SHP77 treated with DMSO at 0.1 percent for 48 hours (cell line): ENCODE data around the gene IGIP.
A peak's percentile ranks its signal among the peaks of the same experiment; 100 is the strongest.

Experiments used
- DNase-seq: peaks from one replicate; lab custom pipeline; 2025; lab: John Stamatoyannopoulos, UW

The IGIP gene

GRCh38 chr5:140125637-140126036 is at the start of gene IGIP:
TSS of gene IGIP (plus strand) at chr5:140125937. CDS start at chr5:140128477, 2,540 bp downstream.
- no peak for DNase-seq

DNA sequence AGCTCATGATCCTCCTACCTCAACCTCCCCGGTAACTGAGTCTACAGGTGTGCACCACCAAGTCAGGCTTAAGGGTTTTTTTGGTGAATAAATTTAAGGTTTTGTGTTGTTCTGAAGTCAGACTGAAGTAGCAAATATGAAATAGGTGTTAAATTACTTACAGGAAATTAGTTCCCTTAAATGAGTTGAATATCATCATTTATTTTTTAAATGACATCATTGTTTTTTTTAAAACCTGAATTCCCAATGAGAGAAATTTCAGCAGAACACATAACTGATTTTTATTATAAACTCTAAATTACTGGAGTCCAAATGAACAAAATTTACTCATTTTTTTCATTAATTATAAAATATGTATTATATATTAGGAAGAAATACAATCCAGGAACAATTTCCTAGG is 49.6 kb upstream of the IGIP start:
- DNase-seq: no peak

GRCh38 chr5:140076788-140077187 is 48.9 kb upstream of the IGIP start:
- DNase-seq: no peak

DNA sequence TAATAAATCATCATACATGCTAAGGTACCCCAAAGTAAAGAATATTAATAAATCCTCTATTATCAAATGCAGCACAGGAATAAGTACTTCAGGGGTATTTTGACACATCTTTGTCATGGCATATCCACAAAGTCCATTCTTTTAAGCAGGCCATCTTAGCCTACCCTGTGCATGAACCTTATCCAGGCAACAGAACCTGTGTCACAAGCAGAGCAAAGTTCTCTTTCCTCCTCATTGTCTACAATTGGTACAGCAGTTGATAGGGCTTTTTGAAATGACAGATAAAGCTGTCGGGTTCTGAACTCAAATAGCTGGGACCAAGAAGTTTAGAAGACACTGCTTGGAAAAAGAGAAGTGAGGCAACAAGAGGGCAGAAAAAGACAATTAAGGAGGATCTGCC is 42.6 kb upstream of the IGIP start:
- no peak for DNase-seq

DNA sequence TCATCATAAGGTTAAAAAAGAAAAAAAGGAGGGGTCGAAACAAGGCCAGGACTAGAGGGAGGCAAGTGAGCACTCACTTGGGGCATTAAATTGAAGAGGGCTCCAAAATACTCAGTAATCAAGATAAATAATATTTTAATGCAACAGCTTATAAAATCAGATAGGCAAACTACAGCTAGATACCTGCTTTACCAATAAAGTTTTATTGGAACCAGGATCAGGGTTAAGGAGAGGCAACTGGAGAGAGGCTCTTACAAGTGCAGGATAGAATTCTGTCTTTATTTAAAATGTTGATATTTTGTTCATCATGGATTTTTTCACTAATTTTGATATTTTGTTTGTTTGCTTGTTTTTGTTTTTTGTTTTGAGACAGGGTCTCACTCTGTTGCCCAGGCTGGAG is 42.1 kb upstream of the IGIP start:
- no peak for DNase-seq

- no peak for DNase-seq
Observed at GRCh38 chr5:140084541-140084940, 41.2 kb upstream of the IGIP start.

DNA sequence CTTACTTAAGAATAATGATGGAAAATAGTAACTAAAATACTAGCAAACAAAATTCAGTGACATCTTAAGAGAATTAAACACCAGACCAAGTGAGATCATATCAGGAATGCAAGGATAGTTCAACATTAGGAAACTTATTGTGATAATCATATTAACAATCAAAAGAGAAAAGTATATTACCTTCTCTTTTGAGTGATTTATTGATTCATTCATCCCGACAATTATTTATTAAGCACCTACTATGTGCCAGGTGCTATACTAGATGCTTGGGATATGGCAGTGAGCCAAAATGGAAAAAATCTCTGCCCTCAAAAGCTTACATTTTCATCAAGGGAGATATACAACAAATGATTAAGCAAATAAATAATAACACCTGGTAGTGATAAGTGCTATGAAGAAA is 35.5 kb upstream of the IGIP start:
- DNase-seq: no peak

DNA sequence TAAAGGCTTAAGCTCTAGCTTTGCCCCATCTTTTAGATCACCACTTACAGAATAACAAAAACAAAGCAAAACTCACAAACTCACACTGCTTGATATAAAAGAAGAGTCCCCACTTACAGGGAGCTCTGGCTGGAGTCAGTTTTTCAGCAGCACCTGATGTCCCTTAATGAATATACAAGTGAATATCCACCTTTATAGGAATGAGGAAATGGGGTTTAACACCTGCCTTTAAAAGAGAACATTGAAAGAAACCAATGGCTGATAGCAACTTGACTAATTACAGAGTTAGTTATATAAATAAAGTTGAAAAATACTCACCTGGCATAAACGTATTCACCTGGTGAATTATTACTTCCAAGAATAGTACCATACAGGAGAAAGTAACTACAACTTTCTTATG is 32.6 kb upstream of the IGIP start:
- DNase-seq: no peak

- no peak for DNase-seq
Observed at GRCh38 chr5:140093866-140094265, 31.9 kb upstream of the IGIP start.

GRCh38 chr5:140094889-140095288 is 30.8 kb upstream of the IGIP start:
- no peak for DNase-seq

DNA sequence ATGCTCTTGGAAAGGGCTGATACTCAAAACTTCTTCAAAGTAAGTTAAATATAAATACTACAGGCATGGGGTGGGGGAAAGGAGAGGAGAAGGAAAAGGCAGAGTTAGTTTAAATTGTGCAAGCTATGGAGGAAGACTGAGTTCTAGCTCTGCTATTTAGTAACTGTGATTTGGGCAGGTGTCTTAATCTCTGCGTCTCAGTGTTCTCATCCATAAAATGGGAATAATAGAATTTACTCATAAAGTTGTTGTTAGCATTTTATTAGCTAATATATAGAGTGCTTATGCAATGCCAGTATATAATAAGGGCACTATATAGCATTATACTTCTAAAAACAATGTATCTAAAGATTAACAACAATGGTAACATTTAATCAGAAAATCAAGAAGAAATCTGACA is 24.6 kb upstream of the IGIP start:
- no peak for DNase-seq

DNA sequence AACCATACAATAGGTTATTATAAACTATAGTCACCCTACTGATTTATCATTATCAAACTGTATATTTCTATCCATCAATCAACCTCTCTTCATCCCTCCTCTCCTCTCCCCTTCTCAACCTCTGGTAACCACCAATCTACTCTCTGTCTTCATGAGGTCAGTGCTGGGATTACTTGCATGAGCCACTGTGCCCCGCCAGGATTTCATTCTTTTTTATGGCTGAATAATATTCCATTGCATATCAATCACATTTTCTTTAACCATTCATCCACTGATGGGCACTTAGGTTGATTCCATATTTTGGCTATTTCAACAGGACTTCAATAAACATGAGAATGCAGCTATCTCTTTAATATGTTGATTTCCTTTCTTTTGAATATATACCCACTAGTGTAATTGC is 22.6 kb upstream of the IGIP start:
- no peak for DNase-seq

DNA sequence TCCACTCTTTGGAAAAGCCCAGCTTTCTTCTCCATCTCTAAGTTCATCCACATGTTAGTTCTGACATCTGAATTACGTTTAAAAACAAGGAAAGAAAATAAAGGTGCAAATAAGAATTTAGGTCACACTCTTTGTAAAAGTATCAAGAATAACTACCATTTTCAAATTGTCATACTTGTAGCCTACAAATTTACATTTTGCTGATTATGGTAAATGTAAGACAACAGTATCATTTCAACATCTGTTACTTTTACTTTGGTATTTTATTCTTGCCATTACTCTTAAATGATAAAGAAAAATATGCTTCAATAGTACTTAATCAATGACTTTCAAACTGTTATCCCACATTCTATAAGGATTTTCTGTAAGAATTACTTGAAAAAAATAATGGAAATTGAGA is 21.6 kb upstream of the IGIP start:
- DNase-seq: no peak

DNA sequence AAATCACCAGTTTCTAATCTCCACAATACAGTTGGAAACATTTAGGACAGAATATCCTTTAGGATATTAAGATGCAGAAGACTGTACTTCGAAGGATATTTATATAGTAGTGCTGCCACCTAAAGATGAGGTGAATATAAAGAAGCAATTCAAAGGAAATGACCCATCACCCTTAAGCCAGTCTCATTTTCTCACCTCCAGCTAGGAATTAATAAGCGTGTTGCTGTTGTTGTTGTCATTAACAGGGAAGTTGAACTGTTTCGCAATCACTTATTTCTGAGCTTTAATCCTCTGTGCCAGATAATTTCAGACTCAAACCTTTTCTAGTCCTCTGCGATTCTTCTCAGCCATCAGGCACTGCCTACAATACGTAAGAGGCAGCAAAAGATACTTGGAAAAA is 19.6 kb upstream of the IGIP start:
- DNase-seq: no peak

- DNase-seq: no peak
Observed at GRCh38 chr5:140106805-140107311, 18.9 kb upstream of the IGIP start.

GRCh38 chr5:140107312-140108092 is 18.2 kb upstream of the IGIP start:
- DNase-seq: peak; percentile 89

- no peak for DNase-seq
Observed at GRCh38 chr5:140108093-140109017, 17.4 kb upstream of the IGIP start.

DNA sequence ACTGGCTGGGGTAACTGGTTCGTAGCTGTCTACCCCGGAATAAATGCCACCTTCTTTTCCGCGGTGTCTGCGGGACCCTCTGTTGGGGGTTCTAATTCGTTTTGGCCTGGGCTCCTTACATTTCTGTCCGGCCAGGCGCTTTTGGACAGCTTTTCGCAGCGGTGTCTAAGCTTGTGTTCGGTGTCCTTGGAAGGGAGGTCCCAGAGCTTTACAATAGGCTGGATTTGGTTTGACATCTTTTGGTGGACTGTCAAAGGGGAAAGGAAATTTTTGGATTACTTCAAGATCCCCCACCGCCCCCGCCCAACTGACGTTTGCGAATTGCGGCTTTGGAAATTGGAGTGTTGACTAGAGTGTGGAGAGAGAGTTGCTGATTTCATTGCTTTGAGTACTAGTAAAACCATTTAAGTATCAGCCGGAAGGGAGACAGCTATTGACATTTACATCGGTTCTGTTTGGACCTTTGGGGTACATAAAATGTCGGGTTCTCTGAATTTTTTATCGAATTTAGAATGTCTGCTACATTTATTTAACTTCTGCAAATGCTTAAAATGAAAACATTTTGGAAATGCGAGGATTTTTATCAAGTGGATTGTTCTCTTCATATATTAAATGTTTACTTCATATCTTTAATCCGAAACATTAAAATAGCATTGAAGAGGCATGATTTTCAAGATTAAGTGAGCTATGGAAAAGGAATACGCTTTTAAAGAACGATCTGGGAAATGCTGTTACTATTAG is 16.5 kb upstream of the IGIP start:
- no peak for DNase-seq

GRCh38 chr5:140109759-140110645 is 15.7 kb upstream of the IGIP start:
- DNase-seq: no peak

DNA sequence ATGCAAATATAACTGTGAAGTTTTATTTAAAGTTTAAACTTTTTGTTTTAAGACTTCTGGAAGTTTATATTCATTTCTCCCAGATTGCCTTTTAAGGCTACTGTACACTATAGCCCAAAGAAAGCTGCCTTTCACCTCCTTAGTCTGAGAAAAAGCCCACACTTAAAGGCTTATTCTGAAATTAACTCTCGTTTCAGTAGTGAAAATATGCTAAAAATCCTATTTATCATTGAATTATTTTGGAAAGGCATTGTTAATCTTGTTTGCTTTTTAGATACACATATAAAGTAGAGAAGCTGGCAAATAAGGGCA is 15.1 kb upstream of the IGIP start:
- no peak for DNase-seq
